Calu3 (cell line): ENCODE data around the gene VWC2. TPM values are rescaled to one million over a fixed set of nuclear protein-coding genes. Genes with fewer than 3 reads are reported as not detected.

Experiments used
- BruUV-seq: library from RNA; stranded (reverse); fragments of 400-500 nt; replicated peaks from 2 replicates; lab custom pipeline; 2021; lab: Mats Ljungman, UMichigan
- CTCF ChIA-PET: fragments of 300-600 bp; sonication (Branson Sonifier 250); formaldehyde crosslinking; loops from one replicate; lab custom pipeline; 2022; ENCODE audit warnings: antibody characterized with exemption; lab: Charles Lee
- DNase-seq: peaks from one replicate; pipeline ENCODE4 v3.0.0; 2022
- H3K27ac Mint-ChIP-seq: one replicate; pipeline ENCODE4 v1.8.0; 2022; ENCODE audit warnings: mixed read lengths; ENCODE audit not compliant: unreplicated experiment
- H3K27me3 Mint-ChIP-seq: one replicate; pipeline ENCODE4 v1.8.0; 2022; ENCODE audit warnings: mixed read lengths; ENCODE audit not compliant: unreplicated experiment
- H3K36me3 Mint-ChIP-seq: one replicate; pipeline ENCODE4 v1.8.0; 2022; ENCODE audit warnings: mild to moderate bottlenecking, moderate library complexity, mixed read lengths; ENCODE audit not compliant: insufficient read depth, unreplicated experiment
- H3K4me1 Mint-ChIP-seq: one replicate; pipeline ENCODE4 v1.8.0; 2022; ENCODE audit warnings: mild to moderate bottlenecking, low read depth, mixed read lengths; ENCODE audit not compliant: unreplicated experiment
- H3K4me3 Mint-ChIP-seq: one replicate; pipeline ENCODE4 v1.8.0; 2022; ENCODE audit warnings: mild to moderate bottlenecking, low read depth, moderate library complexity, mixed read lengths; ENCODE audit not compliant: unreplicated experiment
- H3K9me3 Mint-ChIP-seq: one replicate; pipeline ENCODE4 v1.8.0; 2022; ENCODE audit warnings: low read depth, mixed read lengths; ENCODE audit not compliant: unreplicated experiment
- intact Hi-C: fragments of 100-400 bp; cut with micrococcal nuclease; formaldehyde crosslinking; loops from one replicate; pipeline ENCODE4 v1.10.0; 2022; ENCODE audit not compliant: unreplicated experiment
- total RNA-seq: library from RNA; stranded (reverse); gene quantifications from 2 replicates; pipeline ENCODE4 v1.2.3, GENCODE V29; 2022
- TF ChIP-seq, protein P1 (sequence below): fragments of 200-600 bp; IDR thresholded peaks from one replicate; pipeline ENCODE4 v1.8.0; 2022; ENCODE audit warnings: antibody characterized with exemption; ENCODE audit not compliant: unreplicated experiment

The VWC2 gene
- total RNA-seq, 1 experiment from 2014 or later = not detected

DNA sequence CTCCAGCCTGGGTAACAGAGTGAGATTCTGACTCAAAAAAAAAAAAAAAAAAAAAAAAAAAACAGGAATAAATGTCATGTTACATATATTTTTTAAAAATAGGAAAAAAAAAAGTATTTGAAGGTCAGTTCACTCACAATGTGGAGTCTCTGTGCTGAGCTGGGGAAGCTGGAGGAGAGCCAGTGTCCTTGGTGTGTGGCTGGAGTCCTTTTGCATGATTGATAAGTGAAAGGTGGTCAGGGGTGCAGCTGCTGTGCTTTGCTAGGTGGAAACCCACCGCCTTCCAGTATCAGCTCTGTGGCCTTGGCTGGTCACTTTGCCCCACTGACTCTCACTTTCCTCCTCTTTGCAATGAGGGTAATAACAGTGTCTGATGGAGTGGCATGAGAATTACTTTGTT is 101.9 kb downstream of the VWC2 start:
- Mint-ChIP-seq H3K36me3 (no peaks in the 10 kb centered on the region), H3K27me3 (no peaks in the 10 kb centered on the region), H3K4me3 (no peak overlapping the region), H3K4me1 (no peaks in the 10 kb centered on the region), H3K27ac (no peak overlapping the region), H3K9me3 (no peaks in the 10 kb centered on the region)
- TF ChIP-seq, protein P1, sequence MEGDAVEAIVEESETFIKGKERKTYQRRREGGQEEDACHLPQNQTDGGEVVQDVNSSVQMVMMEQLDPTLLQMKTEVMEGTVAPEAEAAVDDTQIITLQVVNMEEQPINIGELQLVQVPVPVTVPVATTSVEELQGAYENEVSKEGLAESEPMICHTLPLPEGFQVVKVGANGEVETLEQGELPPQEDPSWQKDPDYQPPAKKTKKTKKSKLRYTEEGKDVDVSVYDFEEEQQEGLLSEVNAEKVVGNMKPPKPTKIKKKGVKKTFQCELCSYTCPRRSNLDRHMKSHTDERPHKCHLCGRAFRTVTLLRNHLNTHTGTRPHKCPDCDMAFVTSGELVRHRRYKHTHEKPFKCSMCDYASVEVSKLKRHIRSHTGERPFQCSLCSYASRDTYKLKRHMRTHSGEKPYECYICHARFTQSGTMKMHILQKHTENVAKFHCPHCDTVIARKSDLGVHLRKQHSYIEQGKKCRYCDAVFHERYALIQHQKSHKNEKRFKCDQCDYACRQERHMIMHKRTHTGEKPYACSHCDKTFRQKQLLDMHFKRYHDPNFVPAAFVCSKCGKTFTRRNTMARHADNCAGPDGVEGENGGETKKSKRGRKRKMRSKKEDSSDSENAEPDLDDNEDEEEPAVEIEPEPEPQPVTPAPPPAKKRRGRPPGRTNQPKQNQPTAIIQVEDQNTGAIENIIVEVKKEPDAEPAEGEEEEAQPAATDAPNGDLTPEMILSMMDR = no peak
- intact Hi-C loops = no loop called here
- CTCF ChIA-PET = interaction anchor here (0.7 kb wide), 1 partner anchor 14 kb away, joined by 3 read pairs; no protein-coding TSS in a partner anchor
- no peak for DNase-seq
- no TSS peak for BruUV-seq

DNA sequence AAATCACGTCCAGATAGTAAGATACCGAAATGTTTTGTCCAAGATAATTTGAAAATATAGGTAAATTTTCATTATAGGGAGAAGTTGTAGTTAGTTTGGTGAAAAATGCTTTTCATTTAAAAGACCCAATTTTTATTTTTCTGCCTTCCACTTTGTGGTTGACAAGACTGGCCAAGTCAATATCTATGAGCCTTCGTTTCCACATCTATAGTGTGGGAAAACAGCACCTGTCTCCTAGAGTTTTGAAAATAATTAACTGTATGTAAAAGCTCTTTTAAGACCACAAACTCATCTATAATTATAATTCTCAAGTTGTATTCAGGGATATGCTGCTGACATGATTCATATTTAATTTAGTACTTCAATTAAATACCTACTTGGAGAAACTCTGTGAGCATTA is 102.8 kb downstream of the VWC2 start:
- TF ChIP-seq, protein P1 = no peak
- Mint-ChIP-seq H3K4me1 (no peaks in the 10 kb centered on the region), H3K27me3 (no peaks in the 10 kb centered on the region), H3K27ac (no peak overlapping the region), H3K4me3 (no peak overlapping the region), H3K9me3 (no peaks in the 10 kb centered on the region), H3K36me3 (no peaks in the 10 kb centered on the region)
- CTCF ChIA-PET = no interaction called here
- BruUV-seq = no TSS peak
- intact Hi-C loops = no loop called here
- DNase-seq = no peak

DNA sequence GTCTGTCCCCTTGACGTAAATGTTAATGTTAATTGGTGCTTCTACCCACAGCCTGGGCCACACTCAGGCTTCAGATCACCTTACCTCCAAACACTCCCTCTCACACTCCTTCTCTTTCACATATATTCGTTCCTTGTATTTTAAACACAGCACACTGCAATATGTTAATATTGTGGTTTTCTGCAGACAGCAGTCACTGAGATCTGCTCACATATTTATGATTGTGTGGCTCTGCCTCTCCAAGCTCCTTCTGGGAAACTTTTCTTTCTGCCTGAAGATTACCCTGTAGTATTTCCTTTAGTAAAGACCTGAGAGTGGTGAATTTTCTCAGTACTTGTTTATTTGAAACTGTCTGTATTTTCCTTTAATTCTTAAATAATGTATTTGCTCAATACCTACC is 104.7 kb downstream of the VWC2 start:
- BruUV-seq = no TSS peak
- Mint-ChIP-seq H3K4me1 (no peaks in the 10 kb centered on the region), H3K9me3 (peaks cover 4% of the 10 kb centered on the region), H3K27ac (no peak overlapping the region), H3K4me3 (no peak overlapping the region), H3K27me3 (peaks cover 8% of the 10 kb centered on the region), H3K36me3 (no peaks in the 10 kb centered on the region)
- no peak for DNase-seq
- intact Hi-C loops = no loop called here
- TF ChIP-seq, protein P1 = no peak
- CTCF ChIA-PET = no interaction called here

DNA sequence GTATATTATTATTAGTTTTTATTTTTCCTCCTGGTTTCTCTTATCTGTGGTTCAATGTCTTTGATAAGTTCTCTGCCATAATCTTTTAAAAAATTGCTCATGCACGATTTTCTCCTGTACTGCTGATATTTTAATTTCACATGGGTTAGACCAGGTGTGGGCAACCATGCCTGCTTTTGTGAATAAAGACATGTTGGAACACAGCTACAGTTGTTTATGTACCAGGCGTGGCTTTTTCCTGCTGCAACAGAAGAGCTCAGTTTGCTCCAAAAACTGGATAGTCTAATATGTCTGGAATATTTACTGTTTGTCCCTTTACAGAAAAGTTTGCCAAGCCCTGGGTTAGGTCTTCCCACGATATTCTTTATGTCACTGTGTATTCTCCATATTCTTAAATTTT is 105.2 kb downstream of the VWC2 start:
- no TSS peak for BruUV-seq
- peaks cover 8% of the 10 kb centered on the region for H3K27me3 Mint-ChIP-seq
- CTCF ChIA-PET = no interaction called here
- intact Hi-C loops = no loop called here
- H3K36me3 Mint-ChIP-seq = no peaks in the 10 kb centered on the region
- H3K4me3 Mint-ChIP-seq = no peak overlapping the region
- DNase-seq = no peak
- peaks cover 4% of the 10 kb centered on the region for H3K9me3 Mint-ChIP-seq
- TF ChIP-seq, protein P1 = no peak
- no peaks in the 10 kb centered on the region for H3K4me1 Mint-ChIP-seq
- no peak overlapping the region for H3K27ac Mint-ChIP-seq
